BJ (cell line): ENCODE data around the gene MAMLD1. TPM values are rescaled to one million over a fixed set of nuclear protein-coding genes. Genes with fewer than 3 reads are reported as not detected.

Source experiments
- CTCF ChIA-PET: fragments of 350-600 bp; formaldehyde crosslinking; extraction: SDS; loops from one replicate; lab custom pipeline; 2021; ENCODE audit warnings: antibody characterized with exemption, inconsistent platforms; lab: Yijun Ruan, JAX
- POLR2A ChIA-PET: fragments of 300-600 bp; sonication (Branson Sonifier 250); formaldehyde crosslinking; extraction: SDS; loops from one replicate; lab custom pipeline; 2021; ENCODE audit warnings: antibody characterized with exemption; lab: Charles Lee
- DNase-seq: peaks from one replicate; pipeline ENCODE4 v3.0.0-alpha.2; 2011; ENCODE audit warnings: low read depth
- H3K27me3 ChIP-seq: 2 replicates; pipeline ENCODE4 v1.6.0; 2011; ENCODE audit warnings: low read length; ENCODE audit not compliant: control insufficient read depth, insufficient read depth
- H3K36me3 ChIP-seq: 2 replicates; pipeline ENCODE4 v1.5.1; 2011; ENCODE audit warnings: low read length; ENCODE audit not compliant: control insufficient read depth, insufficient read depth
- H3K4me3 ChIP-seq: 2 replicates; pipeline ENCODE4 v1.5.1; 2011; ENCODE audit warnings: low read depth, mild to moderate bottlenecking, control low read depth, low read length
- polyA plus RNA-seq: library from polyadenylated mRNA; depleted of rRNA; stranded (reverse); fragments of >200 nt; gene quantifications from 2 replicates; pipeline ENCODE4 v1.2.3, GENCODE V29; 2011
- TF ChIP-seq, protein P1 (sequence below): IDR thresholded peaks from 2 replicates; pipeline ENCODE4 v1.5.1; 2011; ENCODE audit warnings: low read depth, mild to moderate bottlenecking, control low read depth, inconsistent platforms, low read length, moderate library complexity; ENCODE audit not compliant: insufficient read depth

Gene MAMLD1
- polyA plus RNA-seq, 1 experiment, result 3.9 TPM

- DNase-seq, result no peak
- TF ChIP-seq, protein P1, sequence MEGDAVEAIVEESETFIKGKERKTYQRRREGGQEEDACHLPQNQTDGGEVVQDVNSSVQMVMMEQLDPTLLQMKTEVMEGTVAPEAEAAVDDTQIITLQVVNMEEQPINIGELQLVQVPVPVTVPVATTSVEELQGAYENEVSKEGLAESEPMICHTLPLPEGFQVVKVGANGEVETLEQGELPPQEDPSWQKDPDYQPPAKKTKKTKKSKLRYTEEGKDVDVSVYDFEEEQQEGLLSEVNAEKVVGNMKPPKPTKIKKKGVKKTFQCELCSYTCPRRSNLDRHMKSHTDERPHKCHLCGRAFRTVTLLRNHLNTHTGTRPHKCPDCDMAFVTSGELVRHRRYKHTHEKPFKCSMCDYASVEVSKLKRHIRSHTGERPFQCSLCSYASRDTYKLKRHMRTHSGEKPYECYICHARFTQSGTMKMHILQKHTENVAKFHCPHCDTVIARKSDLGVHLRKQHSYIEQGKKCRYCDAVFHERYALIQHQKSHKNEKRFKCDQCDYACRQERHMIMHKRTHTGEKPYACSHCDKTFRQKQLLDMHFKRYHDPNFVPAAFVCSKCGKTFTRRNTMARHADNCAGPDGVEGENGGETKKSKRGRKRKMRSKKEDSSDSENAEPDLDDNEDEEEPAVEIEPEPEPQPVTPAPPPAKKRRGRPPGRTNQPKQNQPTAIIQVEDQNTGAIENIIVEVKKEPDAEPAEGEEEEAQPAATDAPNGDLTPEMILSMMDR, result no peak
- no peaks in the 10 kb centered on the region for H3K27me3 ChIP-seq
- POLR2A ChIA-PET, result no interaction called here
- H3K4me3 ChIP-seq, result no peak overlapping the region
- peaks cover 2% of the 10 kb centered on the region for H3K36me3 ChIP-seq
- CTCF ChIA-PET, result no interaction called here
Measured at GRCh38 chrX:150506020-150506419, 142.9 kb downstream of the MAMLD1 start.

GRCh38 chrX:150506486-150506885, 143.4 kb downstream of the MAMLD1 start:
- H3K36me3 ChIP-seq, result peaks cover 2% of the 10 kb centered on the region
- no peaks in the 10 kb centered on the region for H3K27me3 ChIP-seq
- ChIA-PET POLR2A (no interaction called here), CTCF (no interaction called here)
- H3K4me3 ChIP-seq, result no peak overlapping the region
- DNase-seq, result no peak
- TF ChIP-seq, protein P1, result no peak

GRCh38 chrX:150507251-150507856, 144.2 kb downstream of the MAMLD1 start:
- H3K4me3 ChIP-seq, result no peak overlapping the region
- no peak for DNase-seq
- no peaks in the 10 kb centered on the region for H3K27me3 ChIP-seq
- POLR2A ChIA-PET, result no interaction called here
- TF ChIP-seq, protein P1, result no peak
- CTCF ChIA-PET, result no interaction called here
- H3K36me3 ChIP-seq, result peaks cover 2% of the 10 kb centered on the region

DNA sequence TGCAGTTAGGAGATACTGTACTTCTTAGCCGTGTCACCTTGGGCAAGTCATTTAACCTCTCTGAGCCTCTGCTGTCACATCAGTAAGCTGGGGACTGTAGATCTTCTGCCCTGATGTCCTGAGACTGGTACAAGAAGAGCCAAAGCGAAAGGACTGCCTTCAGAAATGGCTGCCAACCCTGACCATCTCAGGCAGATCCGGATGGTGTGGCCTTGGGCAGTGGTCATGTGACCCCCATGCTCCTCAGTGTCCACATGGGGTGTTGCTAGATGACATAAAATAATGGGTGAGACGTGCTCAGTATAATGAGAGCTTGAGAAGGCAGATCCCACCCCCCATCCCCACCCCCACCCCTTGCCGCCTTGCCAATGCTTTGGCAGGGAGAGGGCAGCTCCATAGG, 144.9 kb downstream of the MAMLD1 start:
- no peak for DNase-seq
- POLR2A ChIA-PET, result no interaction called here

GRCh38 chrX:150508451-150509367, 145.6 kb downstream of the MAMLD1 start:
- ChIA-PET POLR2A (no interaction called here), CTCF (no interaction called here)
- TF ChIP-seq, protein P1, result no peak
- H3K27me3 ChIP-seq, result no peaks in the 10 kb centered on the region
- no peak overlapping the region for H3K4me3 ChIP-seq
- H3K36me3 ChIP-seq, result no peaks in the 10 kb centered on the region; the same call in 1 of the 2 replicates
- no peak for DNase-seq

More for the DNA sequence above, 144.9 kb downstream of the MAMLD1 start:
- Histone ChIP-seq H3K27me3 (no peaks in the 10 kb centered on the region), H3K36me3 (peaks cover 2% of the 10 kb centered on the region), H3K4me3 (no peak overlapping the region)
- TF ChIP-seq, protein P1, result no peak
- CTCF ChIA-PET, result no interaction called here
